Panc1 (cell line): ENCODE measurements around the gene ADAMTSL2. TPM values are rescaled to one million over a fixed set of nuclear protein-coding genes. Genes with fewer than 3 reads are reported as not detected.

ENCODE experiments used
- ATAC-seq: fragments of 200-7000 bp; cut with Tn5 transposase; 2 replicates; pipeline ENCODE4 v1.9.1; 2020; ENCODE audit warnings: mild to moderate bottlenecking, moderate library complexity
- BruUV-seq: library from RNA; stranded (reverse); fragments of 400-500 nt; replicated peaks from 2 replicates; lab custom pipeline; 2021; lab: Mats Ljungman, UMichigan
- CTCF ChIA-PET: fragments of 300-600 bp; sonication (Branson Sonifier 250); formaldehyde crosslinking; loops from one replicate; lab custom pipeline; 2022; ENCODE audit warnings: antibody characterized with exemption; lab: Charles Lee
- POLR2A ChIA-PET: fragments of 300-600 bp; sonication (Branson Sonifier 250); formaldehyde crosslinking; loops from one replicate; lab custom pipeline; 2022; ENCODE audit warnings: antibody characterized with exemption; lab: Charles Lee
- DNase-seq: peaks from one replicate; pipeline ENCODE4 v3.0.0-alpha.2; 2010; ENCODE audit warnings: low read depth, low spot score
- H3K27ac ChIP-seq: 2 replicates; pipeline ENCODE4 v1.5.1; 2011; ENCODE audit warnings: mild to moderate bottlenecking, low read length, inconsistent platforms
- H3K27me3 ChIP-seq: fragments of 200-500 bp; sonication (Bioruptor generic); 2 replicates; pipeline ENCODE4 v1.6.0; 2014; ENCODE audit warnings: low read length, inconsistent platforms; ENCODE audit not compliant: control insufficient read depth, insufficient read depth
- H3K36me3 ChIP-seq: fragments of 200-500 bp; sonication (Bioruptor generic); 2 replicates; pipeline ENCODE4 v1.5.1; 2014; ENCODE audit warnings: inconsistent platforms, mild to moderate bottlenecking, low read length, moderate library complexity; ENCODE audit not compliant: control insufficient read depth, insufficient read depth
- H3K4me1 ChIP-seq: 2 replicates; pipeline ENCODE4 v1.5.1; 2011; ENCODE audit warnings: inconsistent platforms, mild to moderate bottlenecking, low read length, moderate library complexity; ENCODE audit not compliant: control insufficient read depth, insufficient read depth
- H3K4me3 ChIP-seq, 2 experiments: 2 replicates each; pipeline ENCODE4 v1.5.1; 2011 to 2012; ENCODE audit warnings: low read depth in 2 of 2, low read length in 2 of 2, mild to moderate bottlenecking in 2 of 2, inconsistent platforms in 1 of 2, moderate library complexity in 1 of 2
- H3K9me3 ChIP-seq: fragments of 200-500 bp; sonication (Bioruptor generic); 2 replicates; pipeline ENCODE4 v1.5.1; 2014; ENCODE audit warnings: low read depth, mild to moderate bottlenecking, inconsistent platforms, low read length, moderate library complexity; ENCODE audit not compliant: control insufficient read depth, insufficient read depth
- POLR2AphosphoS5 ChIP-seq: IDR thresholded peaks from 2 replicates; pipeline ENCODE4 v1.6.1; 2012; ENCODE audit warnings: mild to moderate bottlenecking, low read depth, low read length, moderate library complexity
- REST ChIP-seq, 2 experiments: IDR thresholded peaks; 2 replicates each; pipeline ENCODE4 v1.6.1; 2011 to 2012; ENCODE audit warnings: low read depth in 2 of 2, control low read depth in 1 of 2, low read length in 1 of 2, mild to moderate bottlenecking in 1 of 2, moderate library complexity in 1 of 2; ENCODE audit not compliant: insufficient read depth in 1 of 2
- SIN3A ChIP-seq: IDR thresholded peaks from 2 replicates; pipeline ENCODE4 v1.6.1; 2012; ENCODE audit warnings: low read depth, mild to moderate bottlenecking, low read length, moderate library complexity, borderline replicate concordance; ENCODE audit not compliant: insufficient read depth
- TCF7L2 ChIP-seq: IDR thresholded peaks from 2 replicates; pipeline ENCODE4 v1.6.1; 2011; ENCODE audit warnings: mild to moderate bottlenecking, low read depth, low read length, inconsistent platforms
- in situ Hi-C: cut with HindIII; loops from 2 replicates; pipeline ENCODE4 v1.10.0; 2016; ENCODE audit warnings: low sequenced_read_pairs, low pct_unique_long_range_greater_than_20kb
- intact Hi-C: fragments of 100-400 bp; cut with micrococcal nuclease; formaldehyde crosslinking; loops from one replicate; pipeline ENCODE4 v1.10.0; 2022; ENCODE audit not compliant: unreplicated experiment
- total RNA-seq: library from RNA; stranded (reverse); gene quantifications from one replicate; pipeline ENCODE4 v1.2.1, GENCODE V29; 2021; ENCODE audit not compliant: unreplicated experiment
- TF ChIP-seq, protein P1 (sequence below): fragments of 450-650 bp; IDR thresholded peaks from 2 replicates; pipeline ENCODE4 v1.5.1; 2017; ENCODE audit warnings: mild to moderate bottlenecking

Gene ADAMTSL2
- total RNA-seq, 1 experiment from 2014 or later: 0.10 TPM

GRCh38 chr9:133552236-133552635 is 17.7 kb downstream of the ADAMTSL2 start:
- CTCF ChIA-PET: no interaction called here

GRCh38 chr9:133553123-133553522 is 18.6 kb downstream of the ADAMTSL2 start:
- POLR2A ChIA-PET: no interaction called here
- H3K4me1 ChIP-seq: peaks cover under 1% of the 10 kb centered on the region; the same call in 1 of the 2 replicates
- TF ChIP-seq TCF7L2 (no peak), POLR2AphosphoS5 (no peak), SIN3A (no peak), REST (IDR thresholded peaks at IDR 0.05; ENCODE audit: insufficient read depth in 1 of 2, low read depth in 2 of 2, low read length in 1 of 2) (no peak)
- TF ChIP-seq, protein P1, sequence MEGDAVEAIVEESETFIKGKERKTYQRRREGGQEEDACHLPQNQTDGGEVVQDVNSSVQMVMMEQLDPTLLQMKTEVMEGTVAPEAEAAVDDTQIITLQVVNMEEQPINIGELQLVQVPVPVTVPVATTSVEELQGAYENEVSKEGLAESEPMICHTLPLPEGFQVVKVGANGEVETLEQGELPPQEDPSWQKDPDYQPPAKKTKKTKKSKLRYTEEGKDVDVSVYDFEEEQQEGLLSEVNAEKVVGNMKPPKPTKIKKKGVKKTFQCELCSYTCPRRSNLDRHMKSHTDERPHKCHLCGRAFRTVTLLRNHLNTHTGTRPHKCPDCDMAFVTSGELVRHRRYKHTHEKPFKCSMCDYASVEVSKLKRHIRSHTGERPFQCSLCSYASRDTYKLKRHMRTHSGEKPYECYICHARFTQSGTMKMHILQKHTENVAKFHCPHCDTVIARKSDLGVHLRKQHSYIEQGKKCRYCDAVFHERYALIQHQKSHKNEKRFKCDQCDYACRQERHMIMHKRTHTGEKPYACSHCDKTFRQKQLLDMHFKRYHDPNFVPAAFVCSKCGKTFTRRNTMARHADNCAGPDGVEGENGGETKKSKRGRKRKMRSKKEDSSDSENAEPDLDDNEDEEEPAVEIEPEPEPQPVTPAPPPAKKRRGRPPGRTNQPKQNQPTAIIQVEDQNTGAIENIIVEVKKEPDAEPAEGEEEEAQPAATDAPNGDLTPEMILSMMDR: no peak
- no peaks in the 10 kb centered on the region for H3K27me3 ChIP-seq
- no peak overlapping the region for H3K4me3 ChIP-seq
- H3K9me3 ChIP-seq: no peaks in the 10 kb centered on the region
- no TSS peak for BruUV-seq
- DNase-seq (no peak), ATAC-seq (no peak)
- no peaks in the 10 kb centered on the region for H3K36me3 ChIP-seq
- CTCF ChIA-PET: interaction anchor here (0.6 kb wide), 1 partner anchor 10 kb away, joined by 3 read pairs; no protein-coding TSS in a partner anchor
- intact Hi-C loops (no loop called here), in situ Hi-C loops (no loop called here)
- no peak overlapping the region for H3K27ac ChIP-seq

More at GRCh38 chr9:133552236-133552635, 17.7 kb downstream of the ADAMTSL2 start:
- TF ChIP-seq REST (IDR thresholded peaks at IDR 0.05; ENCODE audit: insufficient read depth in 1 of 2, low read depth in 2 of 2, low read length in 1 of 2) (no peak), SIN3A (no peak), TCF7L2 (no peak), POLR2AphosphoS5 (no peak)
- TF ChIP-seq, protein P1: no peak
- intact Hi-C loops (no loop called here), in situ Hi-C loops (no loop called here)
- no peak overlapping the region for H3K4me3 ChIP-seq
- no peak overlapping the region for H3K27ac ChIP-seq
- no peaks in the 10 kb centered on the region for H3K9me3 ChIP-seq
- POLR2A ChIA-PET: no interaction called here
- H3K36me3 ChIP-seq: no peaks in the 10 kb centered on the region
- ATAC-seq (no peak), DNase-seq (no peak)
- no peaks in the 10 kb centered on the region for H3K4me1 ChIP-seq
- no peaks in the 10 kb centered on the region for H3K27me3 ChIP-seq
- BruUV-seq: no TSS peak
